Measurements from ENCODE around the gene CRYGS.
"Not testable (repeated sequence)": the region's sequence is repeated elsewhere in the genome, so short reads cannot be mapped to it uniquely, and the experiment has no call there.

CRYGS gene

DNA sequence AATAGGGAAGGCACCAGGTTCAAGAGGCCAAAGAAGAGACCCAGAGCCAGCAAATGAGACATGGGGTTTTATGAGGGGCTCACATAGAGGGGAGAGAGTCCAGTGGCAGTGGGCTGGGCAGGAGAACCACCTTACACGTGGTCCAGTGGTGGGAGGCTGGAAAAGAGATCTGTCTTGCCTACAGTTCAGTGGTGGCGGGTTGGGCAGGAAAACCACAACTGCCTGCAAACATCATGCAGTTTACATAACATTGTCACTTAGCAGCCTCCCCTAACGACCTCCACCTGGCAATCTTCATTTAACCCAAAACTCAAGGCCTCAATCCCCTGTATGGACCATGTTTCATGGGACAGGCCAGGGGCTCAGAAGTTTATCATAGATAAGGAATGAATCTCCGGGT lies 29.1 kb downstream of the CRYGS start:
- DNase-seq: peak; percentile 66

DNA sequence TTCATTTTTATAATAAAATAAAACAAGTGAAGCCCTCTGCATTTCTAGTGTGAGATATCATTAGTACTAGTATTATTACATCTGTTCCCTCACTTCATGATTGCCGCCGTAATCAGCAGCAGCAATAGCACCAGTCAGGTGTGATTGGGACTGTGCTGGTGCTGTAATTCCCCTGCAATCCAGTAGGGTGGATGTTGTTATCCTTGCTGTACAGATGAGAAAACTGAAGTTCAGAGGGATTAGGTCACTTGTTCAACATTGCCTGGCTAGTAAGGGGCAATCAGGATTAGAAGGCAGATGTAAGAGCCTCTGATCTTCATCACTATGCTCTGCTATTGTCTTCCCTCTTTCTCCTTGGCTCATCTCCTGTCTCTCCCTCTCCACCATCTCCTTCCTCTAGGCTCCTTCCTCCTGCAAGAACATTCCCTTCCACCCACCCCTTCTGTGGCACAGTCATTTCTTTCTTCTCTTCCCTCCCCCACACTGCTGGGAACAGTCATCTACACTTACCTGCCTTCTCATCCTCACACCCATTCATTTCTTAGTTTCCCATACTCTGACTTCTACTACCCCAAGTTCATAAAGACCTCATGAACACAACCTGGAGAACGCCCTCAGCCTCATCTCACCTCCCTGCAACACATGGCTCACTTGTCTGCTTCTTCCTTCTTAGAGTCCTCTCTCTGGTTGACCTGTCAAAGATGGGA lies 29.7 kb downstream of the CRYGS start:
- no peak for DNase-seq

DNA sequence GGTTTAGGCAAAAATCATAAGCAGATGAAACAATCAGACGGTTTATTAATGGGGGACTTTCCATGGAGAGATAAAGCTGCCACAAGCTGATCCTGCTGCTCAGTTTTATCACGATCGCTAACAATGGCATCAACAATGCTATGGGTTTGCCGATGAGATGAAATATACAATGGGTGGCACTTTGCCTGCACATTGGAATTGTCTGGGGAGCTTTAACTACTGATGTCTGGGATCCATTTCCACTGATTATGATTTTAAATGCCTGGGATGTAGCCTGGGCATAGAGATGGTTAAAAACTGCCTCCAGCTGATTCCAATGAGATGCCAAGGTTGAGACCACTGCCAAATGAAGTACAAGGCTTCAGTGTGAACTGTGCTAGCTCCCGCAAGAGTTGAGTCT lies 30.8 kb downstream of the CRYGS start:
- no peak for DNase-seq

DNA sequence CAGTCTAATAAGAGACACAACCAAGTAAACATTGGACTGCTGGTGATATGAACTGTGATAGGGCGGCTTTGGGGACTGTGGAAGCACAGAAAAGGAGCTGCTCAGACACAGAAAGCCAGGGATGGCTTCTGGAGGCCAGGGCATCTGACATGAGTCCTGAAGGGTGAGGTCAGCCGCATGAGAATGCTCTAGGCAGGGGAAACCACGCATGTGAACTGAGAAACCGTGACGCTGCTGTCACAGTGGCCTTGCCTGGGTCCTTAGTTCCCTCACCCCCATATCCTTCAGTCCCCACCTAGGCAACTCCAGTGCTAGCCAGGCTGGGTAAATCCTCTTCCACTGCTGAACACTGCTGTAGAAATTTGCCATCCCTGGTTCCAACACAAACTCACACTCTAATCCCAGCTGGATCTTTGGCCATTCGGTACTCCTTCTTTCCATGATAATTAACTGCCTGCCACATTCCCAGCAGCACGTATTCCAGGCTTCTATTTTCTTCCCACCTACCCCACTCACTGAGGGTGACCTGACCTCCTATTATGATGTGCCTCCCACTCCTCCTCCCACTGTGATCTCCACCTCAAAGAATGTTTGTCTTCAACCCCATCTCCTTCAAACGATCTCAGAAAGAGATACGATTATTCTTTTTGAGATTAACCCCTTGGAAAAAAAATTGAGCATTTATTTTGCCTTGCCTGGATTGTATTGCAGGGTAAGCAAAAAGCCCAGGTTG lies 31.4 kb downstream of the CRYGS start:
- DNase-seq: no peak

DNA sequence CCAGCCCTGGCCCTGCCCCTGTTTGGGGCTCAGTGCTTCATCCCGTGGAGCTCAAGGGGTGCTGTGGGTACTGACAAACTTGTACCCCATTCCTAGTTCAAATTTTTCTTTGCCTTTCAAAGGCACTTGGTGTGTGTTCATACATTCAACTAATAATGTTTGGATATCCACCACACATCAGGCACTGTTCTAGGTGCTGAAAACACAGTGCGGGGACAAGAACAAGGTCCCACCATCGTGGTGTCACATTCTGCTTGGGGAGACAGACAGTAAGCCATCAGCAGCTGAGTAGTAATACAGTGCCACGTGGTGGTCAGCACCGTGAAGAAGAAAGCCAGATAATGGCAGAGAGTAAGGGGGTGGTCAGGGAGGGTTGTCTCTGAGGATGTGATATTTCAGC lies 32.5 kb downstream of the CRYGS start:
- no peak for DNase-seq

DNA sequence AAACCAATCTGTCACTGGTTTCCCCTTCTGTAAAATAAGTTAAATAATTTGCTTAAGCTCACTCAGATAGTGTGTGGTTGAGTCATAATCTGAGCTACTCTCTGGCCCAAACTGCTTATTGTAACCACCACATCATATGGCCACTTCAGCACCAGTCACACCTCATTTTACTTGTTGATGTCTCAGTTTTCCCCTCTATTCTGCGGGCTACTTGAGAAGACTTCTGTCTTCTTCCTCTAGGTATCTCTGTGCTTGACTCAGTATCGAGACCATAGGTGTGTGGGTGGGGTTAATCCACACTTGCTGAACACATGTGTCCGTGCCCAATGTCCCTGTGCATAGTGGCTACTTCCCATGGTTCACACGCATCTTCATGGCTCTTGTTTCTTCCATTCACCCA lies 32.9 kb downstream of the CRYGS start:
- DNase-seq: no peak

DNA sequence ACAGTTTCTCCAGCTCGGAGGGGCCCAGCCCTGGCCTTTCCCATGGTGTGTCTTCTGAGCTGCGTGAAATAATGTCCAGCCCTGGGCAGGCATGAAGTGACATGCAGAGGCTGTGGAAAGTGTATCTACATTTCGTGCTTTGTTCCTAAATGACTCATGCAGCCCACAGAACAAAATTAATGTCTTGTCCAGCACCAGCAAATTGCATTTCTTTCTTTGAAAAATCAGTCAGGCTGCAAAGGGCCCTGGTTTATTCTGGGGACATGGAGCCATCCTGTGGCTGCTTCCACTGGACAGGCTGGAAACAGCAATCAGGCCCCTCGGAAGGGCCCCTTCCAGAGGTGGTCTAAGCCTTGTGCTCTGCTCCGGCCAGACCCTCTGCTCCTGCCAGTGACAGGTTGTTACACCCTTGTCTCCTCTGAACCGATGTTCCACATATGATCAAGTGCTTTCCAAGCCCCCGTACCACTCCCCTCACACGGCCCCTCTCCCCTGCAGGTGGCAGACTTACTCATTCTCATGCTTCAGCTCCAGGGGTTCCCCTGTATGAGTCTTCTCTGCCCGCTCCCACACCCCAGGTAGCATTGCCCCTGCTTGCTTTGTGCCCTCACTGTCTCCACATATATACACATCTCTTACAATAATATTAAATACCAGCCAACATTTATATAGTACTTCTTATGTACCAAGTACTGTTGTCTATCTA lies 33.7 kb downstream of the CRYGS start:
- DNase-seq: no peak

DNA sequence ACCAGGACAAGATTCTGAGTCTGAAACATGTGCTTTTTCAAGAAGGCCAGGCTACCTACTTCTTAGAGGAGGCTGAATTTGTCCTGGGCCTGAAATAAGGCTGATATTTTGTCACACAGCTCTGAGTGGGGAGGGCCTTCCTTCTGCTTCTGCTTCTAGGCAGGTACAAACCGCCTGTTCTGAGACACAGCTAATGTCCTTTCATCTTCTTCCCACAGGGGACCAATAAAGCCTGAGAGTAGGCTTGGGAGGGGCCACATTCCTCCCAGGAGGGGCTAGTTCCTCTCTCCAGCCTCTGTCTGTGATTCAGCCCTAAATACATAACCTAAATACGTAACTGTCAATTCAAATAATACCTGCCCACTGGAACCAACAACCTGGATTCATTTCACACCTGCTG lies 34.8 kb downstream of the CRYGS start:
- no peak for DNase-seq

DNA sequence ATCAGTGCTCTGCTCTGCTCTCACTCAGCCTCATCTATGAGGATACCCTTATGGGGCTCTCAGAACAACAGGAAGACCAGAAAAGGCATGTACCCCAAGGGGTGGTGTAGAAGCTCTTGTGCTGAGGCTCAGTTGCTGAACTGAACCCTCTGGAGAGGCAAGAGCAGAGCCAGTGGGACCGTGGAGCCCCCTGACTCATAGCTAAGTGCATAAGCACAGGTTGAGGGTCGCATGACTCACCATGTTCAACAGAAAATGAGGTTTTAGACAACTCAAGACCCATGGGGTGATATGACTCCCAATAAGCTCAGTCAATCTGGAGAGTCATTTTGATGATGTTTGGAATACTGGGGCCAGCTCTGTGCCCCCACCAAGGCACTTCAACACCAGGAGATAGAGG lies 37.3 kb downstream of the CRYGS start:
- no peak for DNase-seq

DNA sequence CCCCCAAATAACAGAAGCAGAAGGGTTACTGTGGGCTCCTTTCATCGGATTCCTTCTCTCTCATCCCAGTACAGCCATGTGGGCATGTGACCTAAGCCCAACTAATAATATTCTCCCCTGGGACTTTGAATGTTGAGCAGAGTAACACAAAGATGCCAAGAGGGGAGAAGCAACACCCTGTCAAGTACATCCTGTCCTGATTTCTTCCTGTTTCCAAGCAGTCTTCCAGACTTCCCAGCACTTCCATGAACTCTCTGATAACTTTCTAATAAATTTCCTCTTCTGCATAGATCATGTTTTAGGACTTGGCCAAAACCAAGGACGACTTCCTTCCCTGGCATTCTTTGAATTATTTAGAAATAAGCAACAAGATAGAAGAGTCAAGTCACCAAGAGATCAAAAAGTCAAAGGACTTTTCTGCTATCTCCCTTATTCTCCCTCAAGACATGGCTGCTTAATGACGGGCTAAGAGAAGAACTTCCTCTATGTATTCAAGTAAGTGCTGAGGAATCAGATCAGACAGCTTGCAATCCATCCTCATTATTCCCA lies 37.9 kb downstream of the CRYGS start:
- DNase-seq: no peak

DNA sequence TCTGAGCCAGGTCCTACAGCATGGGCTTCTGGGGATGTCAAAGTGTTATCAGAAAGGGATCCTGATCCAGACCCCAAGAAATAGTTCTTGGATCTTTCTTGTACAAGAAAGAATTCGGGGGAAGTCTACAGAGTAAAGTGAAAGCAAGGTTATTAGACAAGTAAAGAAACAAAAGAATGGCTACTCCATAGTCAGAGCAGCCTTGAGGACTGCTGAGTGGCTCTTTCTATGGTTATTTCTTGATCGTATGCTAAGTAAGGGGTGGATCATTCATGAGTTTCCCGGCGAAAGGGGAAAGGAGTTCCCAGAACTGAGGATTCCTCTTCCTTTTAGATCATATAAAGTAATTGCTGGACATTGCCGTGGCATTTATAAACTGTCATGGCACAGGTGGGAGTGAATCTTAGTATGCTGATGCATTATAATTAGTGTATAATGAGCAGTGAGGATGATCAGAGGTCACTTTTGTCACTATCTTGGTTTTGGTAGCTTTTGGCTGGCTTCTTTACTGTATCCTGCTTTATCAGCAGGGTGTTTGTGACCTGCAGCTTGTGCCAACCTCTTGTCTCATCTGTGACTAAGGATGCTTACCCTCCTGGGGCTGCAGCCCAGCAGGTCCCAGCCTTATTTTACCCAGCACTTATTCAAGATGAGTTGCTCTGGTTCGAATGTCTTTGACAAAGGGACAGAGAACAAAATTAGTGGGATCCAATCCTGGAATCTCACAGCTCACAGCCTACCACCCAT lies 41.0 kb downstream of the CRYGS start:
- no peak for DNase-seq

DNA sequence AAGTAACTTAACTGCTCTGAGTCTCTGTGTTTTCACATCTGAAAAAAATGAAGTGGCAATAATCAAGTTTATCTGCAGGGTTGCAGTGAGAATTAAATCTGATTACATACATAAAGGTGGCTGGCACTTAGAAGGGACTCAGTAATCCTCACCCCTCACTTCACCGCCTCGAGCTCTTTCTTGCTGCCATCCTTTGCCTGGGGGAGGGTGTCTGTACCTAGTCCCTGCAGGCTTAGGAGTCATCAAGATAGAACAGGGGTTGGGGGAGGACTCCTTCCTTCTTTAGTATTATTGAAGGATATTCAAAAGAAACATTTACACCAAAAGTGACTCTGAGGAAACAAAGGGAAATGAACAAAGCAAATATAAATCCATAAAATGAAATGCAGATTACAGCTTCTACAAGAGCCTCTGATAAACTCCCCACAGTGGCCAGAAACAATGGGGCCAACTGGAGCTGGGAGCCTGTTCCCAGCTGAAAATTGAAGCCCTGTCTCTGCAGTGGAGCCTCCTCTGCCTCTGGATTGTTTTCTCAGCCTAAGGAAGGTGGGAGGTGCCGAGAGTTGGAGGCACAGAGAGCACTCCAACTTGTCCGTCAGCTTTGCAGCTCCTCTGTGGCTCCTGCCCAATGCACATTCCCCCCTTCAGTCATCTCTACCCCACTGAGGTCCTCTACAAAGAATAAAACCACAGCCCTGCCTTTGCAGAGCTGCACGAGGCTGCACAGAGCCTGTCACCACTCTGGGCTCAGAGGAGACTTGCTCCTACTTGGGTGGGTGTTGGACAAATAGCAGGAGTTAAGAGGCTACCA lies 41.8 kb downstream of the CRYGS start:
- no peak for DNase-seq

DNA sequence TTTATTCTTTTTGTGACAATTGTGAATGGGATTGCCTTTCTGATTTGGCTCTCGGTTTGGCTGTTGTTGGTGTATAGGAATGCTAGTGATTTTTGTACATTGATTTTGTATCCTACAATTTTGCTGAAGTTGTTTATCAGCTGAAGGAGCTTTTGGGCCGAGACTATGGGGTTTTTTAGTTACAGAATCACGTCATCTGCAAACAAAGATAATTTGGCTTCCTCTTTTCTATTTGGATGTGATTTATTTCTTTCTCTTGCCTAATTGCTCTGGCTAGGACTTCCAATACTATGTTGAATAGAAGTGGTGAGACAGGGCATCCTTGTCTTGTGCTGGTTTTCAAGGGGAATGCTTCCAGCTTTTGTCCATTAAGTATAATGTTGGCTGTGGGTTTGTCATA lies 44.2 kb downstream of the CRYGS start:
- DNase-seq: not testable (repeated sequence)

DNA sequence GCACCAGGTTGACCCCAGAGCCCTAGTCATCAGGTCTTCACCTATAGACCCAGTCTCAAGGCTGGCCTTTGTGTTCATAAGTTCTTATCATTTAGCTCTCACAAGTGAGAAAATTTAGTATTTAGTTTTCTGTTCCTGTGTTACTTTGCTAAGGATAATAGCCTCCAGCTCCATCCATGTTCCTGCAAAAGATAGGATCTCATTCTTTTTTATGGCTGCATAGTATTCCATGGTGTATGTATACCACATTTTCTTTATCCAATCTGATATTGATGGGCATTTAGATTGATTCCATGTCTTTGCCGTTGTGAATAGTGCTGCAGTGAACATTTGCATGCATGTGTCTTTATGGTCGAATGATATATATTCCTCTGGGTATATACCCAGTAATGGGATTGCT lies 46.2 kb downstream of the CRYGS start:
- not testable (repeated sequence) for DNase-seq

DNA sequence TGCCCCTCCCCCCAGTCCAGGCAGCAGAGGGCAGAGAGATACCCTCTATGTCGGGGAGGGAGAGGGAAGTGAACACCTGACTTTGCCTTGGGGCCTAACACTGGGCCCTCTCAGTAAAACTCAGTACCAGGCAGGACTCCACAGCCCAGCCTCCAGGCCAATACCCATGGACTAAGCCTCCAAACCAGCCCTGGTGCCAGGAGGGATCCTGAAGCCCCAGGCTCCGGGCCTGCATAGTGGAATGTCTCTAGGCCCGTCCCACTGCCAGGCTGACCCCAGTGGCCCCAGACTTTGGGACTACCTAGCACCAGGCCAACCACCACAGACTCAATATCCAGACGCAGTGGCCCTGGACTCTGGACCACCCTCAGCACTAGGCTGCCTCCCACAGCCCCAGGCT lies 46.6 kb downstream of the CRYGS start:
- DNase-seq: no peak

DNA sequence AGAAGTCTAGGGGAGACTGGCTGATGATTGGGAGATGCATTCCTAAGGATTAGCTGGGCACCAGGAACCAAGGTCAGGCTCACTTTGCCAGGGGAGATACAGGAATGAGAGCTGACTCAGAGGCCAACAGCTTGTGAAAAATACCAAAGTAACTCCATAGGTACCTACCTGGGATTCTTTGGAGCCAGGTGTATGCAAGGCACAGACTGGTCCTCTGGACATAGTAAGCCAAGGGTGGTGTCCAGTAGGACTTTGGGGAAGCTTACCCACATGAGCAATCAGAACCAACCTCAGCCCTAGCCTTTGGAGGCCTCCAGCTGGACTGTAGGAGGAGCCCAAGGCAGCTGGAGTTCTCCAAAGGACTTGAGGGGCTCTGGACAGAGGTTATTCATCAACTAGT lies 47.5 kb downstream of the CRYGS start:
- DNase-seq: no peak

DNA sequence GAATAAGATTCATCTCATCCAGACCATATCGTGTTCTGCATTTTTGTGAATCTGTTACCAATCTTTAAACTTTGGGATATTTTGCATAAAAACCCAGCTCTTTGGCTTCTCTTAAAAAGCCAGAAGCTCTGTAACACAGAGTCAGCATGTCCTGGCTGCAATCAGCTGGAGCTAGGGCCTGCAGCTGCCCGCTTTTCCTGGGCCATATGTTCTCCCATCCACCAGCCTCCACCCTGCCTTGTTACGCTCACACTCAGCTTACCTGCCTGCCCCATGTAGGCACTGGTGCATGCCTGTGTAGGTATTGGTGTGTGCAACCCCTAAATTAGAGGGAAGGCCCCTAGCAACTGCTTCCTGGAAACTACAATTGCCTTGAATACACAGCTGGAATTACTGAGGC lies 48.2 kb downstream of the CRYGS start:
- no peak for DNase-seq

DNA sequence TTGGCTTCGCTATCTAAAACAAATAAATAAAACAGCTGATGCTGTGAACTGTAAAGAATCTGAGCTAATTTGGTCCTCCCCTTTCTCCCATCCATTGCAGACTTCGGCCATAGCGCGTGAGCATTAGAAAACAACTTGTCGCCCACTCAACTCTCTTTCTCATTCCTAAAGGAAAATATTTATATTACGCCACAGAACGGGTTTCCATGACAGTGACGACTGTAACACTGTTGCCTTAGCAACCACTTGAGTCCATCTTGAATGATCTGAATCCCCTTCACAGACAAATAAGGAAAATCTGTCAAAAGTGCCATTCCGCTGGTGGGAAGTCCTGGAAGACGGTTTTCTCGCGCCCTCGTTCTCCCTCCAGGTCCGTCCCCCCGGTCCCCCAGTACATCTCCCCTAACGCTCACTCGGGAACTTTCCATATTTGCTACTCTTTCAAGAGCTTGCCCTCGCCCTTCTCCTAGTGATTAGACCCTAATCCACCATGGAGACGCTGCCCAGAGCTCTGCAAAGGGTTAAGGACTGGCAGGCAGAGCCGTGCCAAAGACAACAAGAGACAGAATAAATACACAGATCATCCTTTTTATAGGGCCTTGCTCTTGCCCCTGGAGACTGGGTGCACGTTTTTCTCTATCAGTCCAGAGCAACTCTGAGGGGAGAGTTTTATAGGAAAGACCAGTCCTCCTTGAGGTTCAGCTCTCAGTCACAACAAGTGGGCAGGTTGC lies 50.5 kb downstream of the CRYGS start:
- DNase-seq: no peak

DNA sequence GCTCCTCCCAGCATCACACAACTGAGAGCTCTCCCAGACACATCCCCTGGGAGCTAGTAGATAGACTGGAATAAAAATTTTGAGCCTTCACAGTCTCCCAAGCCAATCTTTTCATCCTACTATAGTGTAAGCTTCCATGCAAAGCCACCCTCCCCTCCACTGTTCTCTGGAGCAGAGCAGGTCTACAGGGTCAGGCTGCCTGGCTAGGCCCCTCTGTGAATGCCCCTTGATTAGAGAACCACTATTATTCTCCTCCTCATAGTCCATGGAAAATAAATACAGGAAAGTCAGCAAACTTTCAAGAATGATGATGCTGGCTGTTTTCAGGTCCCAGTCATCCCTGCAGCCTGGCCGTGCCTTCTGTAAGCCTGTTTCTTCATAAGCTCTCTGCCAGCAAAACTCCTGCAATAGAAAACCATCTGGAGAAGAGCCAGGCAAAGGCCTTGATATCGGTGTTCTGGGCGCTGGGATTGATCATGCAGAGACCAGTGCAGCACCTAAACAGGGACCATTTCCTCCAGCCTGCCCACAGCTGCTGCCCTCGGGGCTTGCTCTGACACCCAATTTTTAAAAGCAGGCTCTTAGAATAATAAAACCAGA lies 51.7 kb downstream of the CRYGS start:
- no peak for DNase-seq

DNA sequence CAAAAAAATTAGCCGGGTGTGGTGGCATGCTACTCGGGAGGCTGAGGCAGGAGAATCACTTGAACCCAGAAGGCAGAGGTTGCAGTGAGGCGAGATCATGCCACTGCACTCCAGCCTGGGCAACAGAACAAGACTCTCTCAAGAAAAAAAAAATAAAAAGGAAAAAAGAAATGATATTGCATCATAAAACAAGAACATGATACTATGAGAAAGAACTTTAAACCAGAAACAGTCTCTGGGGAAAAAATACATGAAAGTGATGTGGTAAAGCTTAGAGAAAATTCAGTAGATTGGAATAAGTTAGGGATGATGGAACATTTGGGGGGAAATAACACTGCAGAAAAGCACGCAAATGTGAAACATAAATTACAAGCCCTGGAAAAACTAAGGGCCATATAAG lies 54.7 kb downstream of the CRYGS start:
- DNase-seq: no peak

Data from activated effector memory CD4-positive, alpha-beta T cell treated with anti-CD3 and anti-CD28 coated beads, Interleukin-2, amount 50 U/mL, for 16 hours (primary cell).